ENCODE results near the gene BSG. TPM values are rescaled to one million over a fixed set of nuclear protein-coding genes. Genes with fewer than 3 reads are reported as not detected.
A peak's percentile ranks its signal among the peaks of the same experiment; 100 is the strongest.

The BSG gene
- total and polyA plus RNA-seq, 2 of the 4 experiments (the other 2 are of a cell fraction), result 130 to 698 TPM

DNA sequence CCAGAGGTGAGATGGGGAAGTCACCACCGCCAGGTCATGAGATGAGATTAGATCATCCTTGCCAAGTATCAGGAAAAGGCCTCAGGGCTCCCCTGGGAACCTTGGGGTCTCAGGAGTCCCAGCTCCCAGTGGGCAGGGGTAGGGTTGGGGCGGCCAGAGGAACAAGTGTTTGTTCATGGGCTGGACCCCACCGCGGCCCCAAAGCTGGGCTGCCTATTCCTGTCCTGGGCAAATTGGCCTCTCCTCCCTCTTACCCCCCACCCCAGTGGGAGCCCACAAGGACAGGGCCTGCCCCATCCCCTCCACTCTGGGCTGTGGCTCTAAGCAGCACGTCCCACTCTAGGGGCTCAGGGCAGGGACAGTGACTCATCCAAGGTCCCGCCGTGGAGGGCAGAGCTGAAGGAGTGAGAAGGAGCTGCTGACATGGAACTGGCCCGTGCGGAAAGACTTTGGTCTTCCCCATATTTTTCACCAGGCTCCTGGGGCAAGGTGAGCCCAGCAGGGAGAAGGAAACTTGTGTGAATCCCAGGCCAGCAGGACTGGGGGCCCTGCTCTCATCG is 13.2 kb downstream of the BSG start:
- H4K8ac ChIP-seq (ENCODE audit: low read depth in 2 of 2, low read length in 2 of 2), result no peak overlapping the region
- H3K18ac ChIP-seq (ENCODE audit: low read depth, low read length), result no peak overlapping the region
- H2BK15ac ChIP-seq (ENCODE audit: low read depth, low read length), result no peak overlapping the region
- no peak overlapping the region for H2BK5ac ChIP-seq (ENCODE audit: low read depth, low read length, poor library complexity, severe bottlenecking)
- ChIA-PET POLR2A (ENCODE audit: unreplicated experiment) (no interaction called here), CTCF (no interaction called here)
- no peaks in the 10 kb centered on the region for H3K9me3 ChIP-seq (ENCODE audit: control insufficient read depth, insufficient read depth, low read length)
- no peak overlapping the region for H3K14ac ChIP-seq (replicated peaks; ENCODE audit: low read depth, low read length)
- no peak overlapping the region for H2BK20ac ChIP-seq (ENCODE audit: low read depth, low read length)
- in situ Hi-C loops (cut with MboI; ENCODE audit: low sequenced_read_pairs) (loop anchor here (5.0 kb wide), 1 partner anchor 147 kb away; no protein-coding TSS in a partner anchor), intact Hi-C loops (cut with micrococcal nuclease) (loop anchor here (2.0 kb wide), 1 partner anchor 77 kb away; the partner anchor contains the start of gene RNF126), dilution Hi-C loops (cut with HindIII; ENCODE audit: low sequenced_read_pairs, unreplicated experiment) (no loop called here)
- peak overlapping the region; percentile 65 for H2AK9ac ChIP-seq (replicated peaks; ENCODE audit: low read depth, low read length, poor library complexity)
- H4K5ac ChIP-seq (ENCODE audit: low read depth, low read length), result no peak overlapping the region
- H3K4me1 ChIP-seq (ENCODE audit: control insufficient read depth, insufficient read depth, low read length), result peaks cover 7% of the 10 kb centered on the region
- H3K79me1 ChIP-seq (ENCODE audit: low read depth in 1 of 2, low read length in 2 of 2), result peaks cover 0 to 4% of the 10 kb centered on the region in 2 experiments; a peak in 1 of 4 replicates
- H2AFZ ChIP-seq (replicated peaks; ENCODE audit: low read length, poor library complexity), result no peak overlapping the region
- no peak overlapping the region for H3K9ac ChIP-seq (ENCODE audit: low read depth, low read length)
- no peak for ATAC-seq (ENCODE audit: low read depth)
- WGBS, 2 experiments (ENCODE audit: extremely low coverage in 2 of 2, insufficient read length in 1 of 2), result 90% methylated on average over 2 of the region's 10 CpGs; no CpG with 5 or more reads in 1 of the 2 experiments
- H4K91ac ChIP-seq (ENCODE audit: insufficient read depth, low read depth, low read length), result no peak overlapping the region
- H4K20me1 ChIP-seq (ENCODE audit: insufficient read depth, low read length), result peaks cover 41% of the 10 kb centered on the region
- H3K56ac ChIP-seq (ENCODE audit: extremely low read depth, insufficient read depth, low read length), result no peak overlapping the region
- no peak overlapping the region for H3K4me3 ChIP-seq (ENCODE audit: insufficient read depth, low read depth, low read length)
- no peak for TF ChIP-seq MAZ (IDR thresholded peaks at IDR 0.05; ENCODE audit: borderline replicate concordance, low read depth, low read length)
- no peak for TF ChIP-seq BHLHE40 (IDR thresholded peaks at IDR 0.05; ENCODE audit: low read depth, low read length)
- no peak for TF ChIP-seq ELK1 (IDR thresholded peaks at IDR 0.05; ENCODE audit: borderline replicate concordance, low read depth, low read length)
- no peak for TF ChIP-seq CEBPB (IDR thresholded peaks at IDR 0.05; ENCODE audit: low read depth, low read length)
- TF ChIP-seq FOS (IDR thresholded peaks at IDR 0.05; ENCODE audit: low read depth, low read length), result no peak
- TF ChIP-seq RAD21 (IDR thresholded peaks at IDR 0.05; ENCODE audit: low read length), result no peak
- TF ChIP-seq RCOR1 (IDR thresholded peaks at IDR 0.05; ENCODE audit: insufficient replicate concordance, low read length), result no peak
- TF ChIP-seq RFX5 (IDR thresholded peaks at IDR 0.05; ENCODE audit: low read depth, low read length), result no peak
- TF ChIP-seq MXI1 (IDR thresholded peaks at IDR 0.05; ENCODE audit: borderline replicate concordance, low read depth, low read length), result no peak
- TF ChIP-seq, protein P1, sequence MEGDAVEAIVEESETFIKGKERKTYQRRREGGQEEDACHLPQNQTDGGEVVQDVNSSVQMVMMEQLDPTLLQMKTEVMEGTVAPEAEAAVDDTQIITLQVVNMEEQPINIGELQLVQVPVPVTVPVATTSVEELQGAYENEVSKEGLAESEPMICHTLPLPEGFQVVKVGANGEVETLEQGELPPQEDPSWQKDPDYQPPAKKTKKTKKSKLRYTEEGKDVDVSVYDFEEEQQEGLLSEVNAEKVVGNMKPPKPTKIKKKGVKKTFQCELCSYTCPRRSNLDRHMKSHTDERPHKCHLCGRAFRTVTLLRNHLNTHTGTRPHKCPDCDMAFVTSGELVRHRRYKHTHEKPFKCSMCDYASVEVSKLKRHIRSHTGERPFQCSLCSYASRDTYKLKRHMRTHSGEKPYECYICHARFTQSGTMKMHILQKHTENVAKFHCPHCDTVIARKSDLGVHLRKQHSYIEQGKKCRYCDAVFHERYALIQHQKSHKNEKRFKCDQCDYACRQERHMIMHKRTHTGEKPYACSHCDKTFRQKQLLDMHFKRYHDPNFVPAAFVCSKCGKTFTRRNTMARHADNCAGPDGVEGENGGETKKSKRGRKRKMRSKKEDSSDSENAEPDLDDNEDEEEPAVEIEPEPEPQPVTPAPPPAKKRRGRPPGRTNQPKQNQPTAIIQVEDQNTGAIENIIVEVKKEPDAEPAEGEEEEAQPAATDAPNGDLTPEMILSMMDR (conservative IDR thresholded peaks at IDR 0.05; ENCODE audit: low read depth, low read length), result no peak
- no peak for TF ChIP-seq NFE2L2 (IDR thresholded peaks at IDR 0.05; ENCODE audit: low read depth, low read length)
- TF ChIP-seq SMC3 (IDR thresholded peaks at IDR 0.05; ENCODE audit: low read depth, low read length), result no peak
- no peak for TF ChIP-seq MAFK (IDR thresholded peaks at IDR 0.05; ENCODE audit: low read depth, low read length)
- TF ChIP-seq, protein P2, sequence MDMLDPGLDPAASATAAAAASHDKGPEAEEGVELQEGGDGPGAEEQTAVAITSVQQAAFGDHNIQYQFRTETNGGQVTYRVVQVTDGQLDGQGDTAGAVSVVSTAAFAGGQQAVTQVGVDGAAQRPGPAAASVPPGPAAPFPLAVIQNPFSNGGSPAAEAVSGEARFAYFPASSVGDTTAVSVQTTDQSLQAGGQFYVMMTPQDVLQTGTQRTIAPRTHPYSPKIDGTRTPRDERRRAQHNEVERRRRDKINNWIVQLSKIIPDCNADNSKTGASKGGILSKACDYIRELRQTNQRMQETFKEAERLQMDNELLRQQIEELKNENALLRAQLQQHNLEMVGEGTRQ (IDR thresholded peaks at IDR 0.05; ENCODE audit: low read depth, low read length), result no peak
- TF ChIP-seq CHD1 (IDR thresholded peaks at IDR 0.05; ENCODE audit: low read depth, low read length), result no peak
- TF ChIP-seq POLR2A (IDR thresholded peaks at IDR 0.05; ENCODE audit: low read depth, low read length), result no peak
- peaks cover 6% of the 10 kb centered on the region for H3K27me3 ChIP-seq (ENCODE audit: control insufficient read depth, insufficient read depth, low read length)
- H2BK120ac ChIP-seq (ENCODE audit: low read depth, low read length), result no peak overlapping the region
- H3K36me3 ChIP-seq (ENCODE audit: control insufficient read depth, insufficient read depth, low read length), result peaks cover 17% of the 10 kb centered on the region; the same call in 1 of the 2 replicates
- H3K23ac ChIP-seq (ENCODE audit: low read depth, low read length), result no peak overlapping the region
- no peak for DNase-seq
- no peak overlapping the region for H3K4me2 ChIP-seq (ENCODE audit: low read depth, low read length)
- BruUV-seq (replicated peaks), result no TSS peak
- no peak overlapping the region for H3K27ac ChIP-seq (ENCODE audit: insufficient read depth, low read length)
- no peak overlapping the region for H2AK5ac ChIP-seq (ENCODE audit: low read depth, low read length)
- H3K9me1 ChIP-seq (ENCODE audit: insufficient read depth, low read length), result no peaks in the 10 kb centered on the region
- no peak overlapping the region for H3K4ac ChIP-seq (ENCODE audit: low read depth, low read length)
